DOHH2 (cell line): ENCODE measurements around the gene ZC3H7A.

ENCODE experiments used
- H3F3A ChIP-seq: fragments of 200-600 bp; sonication (generic), shearing (Covaris generic); 2 replicates; pipeline ENCODE4 v1.6.0; 2016; ENCODE audit warnings: antibody characterized with exemption, mild to moderate bottlenecking; ENCODE audit not compliant: control insufficient read depth, insufficient read depth
- H3K27ac ChIP-seq: fragments of 200-600 bp; sonication (generic); 2 replicates; pipeline ENCODE4 v1.5.1; 2014; ENCODE audit warnings: low read depth, mild to moderate bottlenecking, low read length, moderate library complexity
- H3K27me3 ChIP-seq: fragments of 200-600 bp; sonication (generic); 2 replicates; pipeline ENCODE4 v1.6.1; 2014; ENCODE audit warnings: mild to moderate bottlenecking, low read length, mixed read lengths; ENCODE audit not compliant: control insufficient read depth
- H3K36me3 ChIP-seq: fragments of 200-600 bp; sonication (generic); 2 replicates; pipeline ENCODE4 v1.6.1; 2014; ENCODE audit warnings: mild to moderate bottlenecking, low read length, moderate library complexity, mixed read lengths; ENCODE audit not compliant: control insufficient read depth
- H3K4me1 ChIP-seq: fragments of 200-600 bp; sonication (generic); 2 replicates; pipeline ENCODE4 v1.6.1; 2014; ENCODE audit warnings: mild to moderate bottlenecking, low read length, mixed read lengths; ENCODE audit not compliant: control insufficient read depth
- H3K4me2 ChIP-seq: fragments of 200-600 bp; sonication (generic); 2 replicates; pipeline ENCODE4 v1.6.0; 2014; ENCODE audit warnings: mild to moderate bottlenecking, low read length, moderate library complexity
- H3K4me3 ChIP-seq: fragments of 200-600 bp; sonication (generic); 2 replicates; pipeline ENCODE4 v1.5.1; 2014; ENCODE audit warnings: mild to moderate bottlenecking, low read length, mixed read lengths
- H3K79me2 ChIP-seq: fragments of 200-600 bp; sonication (generic); 2 replicates; pipeline ENCODE4 v1.6.1; 2014; ENCODE audit warnings: mild to moderate bottlenecking, low read length, mixed read lengths; ENCODE audit not compliant: control insufficient read depth
- H3K9me2 ChIP-seq: fragments of 200-600 bp; sonication (generic); replicated peaks from 2 replicates; pipeline ENCODE4 v1.6.1; 2014; ENCODE audit warnings: mild to moderate bottlenecking, low read length, mixed read lengths; ENCODE audit not compliant: control insufficient read depth
- H3K9me3 ChIP-seq: fragments of 200-600 bp; sonication (generic); 2 replicates; pipeline ENCODE4 v1.6.1; 2014; ENCODE audit warnings: antibody characterized with exemption, low read length, mixed read lengths; ENCODE audit not compliant: control insufficient read depth, insufficient read depth
- H4K20me1 ChIP-seq: fragments of 200-600 bp; sonication (generic); 2 replicates; pipeline ENCODE4 v1.6.0; 2014; ENCODE audit warnings: low read depth, mild to moderate bottlenecking, antibody characterized with exemption, low read length, moderate library complexity; ENCODE audit not compliant: control insufficient read depth, insufficient read depth
- EZH2phosphoT487 ChIP-seq: fragments of 200-600 bp; sonication (generic); IDR thresholded peaks from 2 replicates; pipeline ENCODE4 v1.6.1; 2017; ENCODE audit warnings: borderline replicate concordance, mild to moderate bottlenecking, antibody characterized with exemption, low read length, moderate library complexity, mixed read lengths
- TF ChIP-seq, protein P1 (sequence below): fragments of 200-600 bp; sonication (generic); IDR thresholded peaks from one replicate; pipeline ENCODE4 v1.5.1; 2014; ENCODE audit warnings: antibody characterized with exemption, mild to moderate bottlenecking, low read depth, low read length; ENCODE audit not compliant: poor library complexity, severe bottlenecking

The ZC3H7A gene

DNA sequence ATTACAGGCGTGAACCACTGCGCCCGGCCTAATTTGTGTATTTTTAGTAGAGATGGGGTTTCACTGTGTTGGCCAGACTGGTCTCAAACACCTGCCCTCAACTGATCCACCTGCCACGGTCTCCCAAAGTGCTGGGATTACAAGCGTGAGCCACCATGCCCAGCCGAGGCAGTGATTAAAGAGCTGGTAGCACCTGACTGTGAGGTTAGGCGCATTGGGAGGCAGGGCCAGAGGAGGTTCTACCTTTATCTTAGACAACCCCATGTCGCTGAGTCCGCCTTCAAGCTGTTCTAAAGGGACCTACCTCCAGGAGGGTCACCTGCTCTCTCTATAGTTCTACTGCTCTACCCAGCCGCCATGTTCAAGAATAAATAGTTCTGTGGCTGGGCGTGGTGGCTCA lies 46.1 kb upstream of the ZC3H7A start:
- no peak for TF ChIP-seq EZH2phosphoT487
- TF ChIP-seq, protein P1, sequence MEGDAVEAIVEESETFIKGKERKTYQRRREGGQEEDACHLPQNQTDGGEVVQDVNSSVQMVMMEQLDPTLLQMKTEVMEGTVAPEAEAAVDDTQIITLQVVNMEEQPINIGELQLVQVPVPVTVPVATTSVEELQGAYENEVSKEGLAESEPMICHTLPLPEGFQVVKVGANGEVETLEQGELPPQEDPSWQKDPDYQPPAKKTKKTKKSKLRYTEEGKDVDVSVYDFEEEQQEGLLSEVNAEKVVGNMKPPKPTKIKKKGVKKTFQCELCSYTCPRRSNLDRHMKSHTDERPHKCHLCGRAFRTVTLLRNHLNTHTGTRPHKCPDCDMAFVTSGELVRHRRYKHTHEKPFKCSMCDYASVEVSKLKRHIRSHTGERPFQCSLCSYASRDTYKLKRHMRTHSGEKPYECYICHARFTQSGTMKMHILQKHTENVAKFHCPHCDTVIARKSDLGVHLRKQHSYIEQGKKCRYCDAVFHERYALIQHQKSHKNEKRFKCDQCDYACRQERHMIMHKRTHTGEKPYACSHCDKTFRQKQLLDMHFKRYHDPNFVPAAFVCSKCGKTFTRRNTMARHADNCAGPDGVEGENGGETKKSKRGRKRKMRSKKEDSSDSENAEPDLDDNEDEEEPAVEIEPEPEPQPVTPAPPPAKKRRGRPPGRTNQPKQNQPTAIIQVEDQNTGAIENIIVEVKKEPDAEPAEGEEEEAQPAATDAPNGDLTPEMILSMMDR: no peak
- H3K27ac ChIP-seq: no peak overlapping the region
- H4K20me1 ChIP-seq: peaks cover 10% of the 10 kb centered on the region; the same call in 1 of the 2 replicates
- no peaks in the 10 kb centered on the region for H3K9me2 ChIP-seq
- H3K4me1 ChIP-seq: no peaks in the 10 kb centered on the region
- H3K36me3 ChIP-seq: peaks cover 91% of the 10 kb centered on the region
- no peak overlapping the region for H3K4me2 ChIP-seq
- no peaks in the 10 kb centered on the region for H3K9me3 ChIP-seq
- H3K4me3 ChIP-seq: no peak overlapping the region
- H3F3A ChIP-seq: peaks cover 3% of the 10 kb centered on the region; the same call in 1 of the 2 replicates
- peaks cover 44% of the 10 kb centered on the region for H3K79me2 ChIP-seq
- H3K27me3 ChIP-seq: no peaks in the 10 kb centered on the region

DNA sequence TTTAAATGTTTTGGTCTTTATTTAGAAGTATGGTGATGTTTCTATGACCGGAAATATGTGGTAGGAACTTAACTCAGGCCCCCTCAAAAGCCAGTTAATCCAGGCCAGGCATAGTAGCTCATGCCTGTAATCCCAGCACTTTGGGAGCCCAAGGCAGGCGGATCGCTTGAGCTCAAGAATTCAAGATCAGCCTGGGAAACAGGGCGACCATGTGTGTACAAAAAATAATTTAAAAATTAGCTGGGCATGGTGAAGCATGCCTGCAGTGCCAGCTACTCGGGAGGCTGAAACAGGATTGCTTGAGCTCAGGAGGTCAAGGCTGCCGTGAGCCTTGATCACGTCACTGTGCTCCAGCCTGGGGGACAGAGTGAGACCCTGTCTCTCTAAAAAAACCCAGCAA lies 44.0 kb upstream of the ZC3H7A start:
- Histone ChIP-seq H3K79me2 (peaks cover 26% of the 10 kb centered on the region), H3K4me3 (no peak overlapping the region), H3K9me2 (no peaks in the 10 kb centered on the region), H4K20me1 (peaks cover 3% of the 10 kb centered on the region; the same call in 1 of the 2 replicates), H3K27ac (no peak overlapping the region), H3K4me2 (no peak overlapping the region), H3K4me1 (no peaks in the 10 kb centered on the region), H3K27me3 (no peaks in the 10 kb centered on the region), H3K9me3 (no peaks in the 10 kb centered on the region), H3F3A (peaks cover 13% of the 10 kb centered on the region), H3K36me3 (peaks cover 93% of the 10 kb centered on the region)
- no peak for TF ChIP-seq EZH2phosphoT487
- TF ChIP-seq, protein P1: no peak

DNA sequence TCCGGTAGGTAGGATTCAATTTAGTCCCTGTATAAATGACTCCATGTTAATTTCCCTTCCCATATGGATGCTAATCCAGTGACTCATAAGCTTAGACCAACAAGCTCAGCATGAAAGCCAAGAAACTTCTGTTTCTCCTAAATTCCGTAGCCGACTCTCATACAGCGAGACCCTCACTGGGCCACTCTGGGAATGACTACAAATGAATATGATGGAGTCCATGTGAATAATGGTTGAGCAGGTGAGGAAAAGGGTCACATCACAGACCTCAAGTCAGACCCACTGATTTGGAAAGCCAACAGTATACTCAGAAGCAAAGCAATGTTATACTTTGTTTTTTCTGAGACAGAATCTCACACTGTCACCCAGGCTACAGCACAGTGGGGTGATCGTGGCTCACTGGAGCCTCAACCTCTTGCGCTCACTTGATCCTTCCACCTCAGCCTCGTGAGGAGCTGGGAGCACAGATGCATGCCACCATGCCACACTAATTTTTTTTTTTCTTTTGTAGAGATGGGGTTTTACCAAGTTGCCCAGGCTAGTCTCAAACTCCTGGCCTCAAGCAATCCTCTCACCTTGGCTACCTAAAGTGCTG lies 39.7 kb upstream of the ZC3H7A start:
- H3K4me3 ChIP-seq: no peak overlapping the region
- TF ChIP-seq, protein P1: no peak
- TF ChIP-seq EZH2phosphoT487: no peak
- peaks cover 30% of the 10 kb centered on the region for H3F3A ChIP-seq
- H4K20me1 ChIP-seq: 0 out of 2 replicates have a peak, but pooled peaks cover 3% of the 10 kb centered on the region
- no peaks in the 10 kb centered on the region for H3K27me3 ChIP-seq
- peaks cover 63% of the 10 kb centered on the region for H3K36me3 ChIP-seq
- H3K79me2 ChIP-seq: no peaks in the 10 kb centered on the region
- H3K9me3 ChIP-seq: no peaks in the 10 kb centered on the region
- H3K27ac ChIP-seq: no peak overlapping the region
- no peak overlapping the region for H3K4me2 ChIP-seq
- no peaks in the 10 kb centered on the region for H3K9me2 ChIP-seq
- no peaks in the 10 kb centered on the region for H3K4me1 ChIP-seq
